PFSK-1 (cell line): Measurements from ENCODE around the gene DYNC1H1.

Source experiments
- FOXP2 ChIP-seq: optimal IDR thresholded peaks from 2 replicates; pipeline ENCODE3; 2011; ENCODE audit warnings: borderline replicate concordance, control low read depth, inconsistent platforms; ENCODE audit not compliant: insufficient read depth; ENCODE audit errors: extremely low read length, extremely low read depth
- POLR2AphosphoS5 ChIP-seq: IDR thresholded peaks from 2 replicates; pipeline ENCODE4 v1.6.1; 2012; ENCODE audit warnings: low read depth, mild to moderate bottlenecking, control low read depth, low read length, moderate library complexity
- SIN3A ChIP-seq: IDR thresholded peaks from 2 replicates; pipeline ENCODE4 v1.6.1; 2012; ENCODE audit warnings: mild to moderate bottlenecking, low read length, moderate library complexity, borderline replicate concordance; ENCODE audit not compliant: insufficient read depth
- TAF1 ChIP-seq: IDR thresholded peaks from 2 replicates; pipeline ENCODE4 v1.6.1; 2012; ENCODE audit warnings: low read length, control low read depth, borderline replicate concordance; ENCODE audit not compliant: insufficient read depth
- TF ChIP-seq, protein P1 (sequence below), 2 experiments: IDR thresholded peaks; 2 replicates each; pipeline versions ENCODE4 v1.6.1 to v1.8.0; 2011 to 2012; ENCODE audit warnings: low read depth in 2 of 2, low read length in 2 of 2, control low read depth in 1 of 2, inconsistent platforms in 1 of 2, mild to moderate bottlenecking in 1 of 2, moderate library complexity in 1 of 2; ENCODE audit not compliant: insufficient read depth in 1 of 2

Gene DYNC1H1

DNA sequence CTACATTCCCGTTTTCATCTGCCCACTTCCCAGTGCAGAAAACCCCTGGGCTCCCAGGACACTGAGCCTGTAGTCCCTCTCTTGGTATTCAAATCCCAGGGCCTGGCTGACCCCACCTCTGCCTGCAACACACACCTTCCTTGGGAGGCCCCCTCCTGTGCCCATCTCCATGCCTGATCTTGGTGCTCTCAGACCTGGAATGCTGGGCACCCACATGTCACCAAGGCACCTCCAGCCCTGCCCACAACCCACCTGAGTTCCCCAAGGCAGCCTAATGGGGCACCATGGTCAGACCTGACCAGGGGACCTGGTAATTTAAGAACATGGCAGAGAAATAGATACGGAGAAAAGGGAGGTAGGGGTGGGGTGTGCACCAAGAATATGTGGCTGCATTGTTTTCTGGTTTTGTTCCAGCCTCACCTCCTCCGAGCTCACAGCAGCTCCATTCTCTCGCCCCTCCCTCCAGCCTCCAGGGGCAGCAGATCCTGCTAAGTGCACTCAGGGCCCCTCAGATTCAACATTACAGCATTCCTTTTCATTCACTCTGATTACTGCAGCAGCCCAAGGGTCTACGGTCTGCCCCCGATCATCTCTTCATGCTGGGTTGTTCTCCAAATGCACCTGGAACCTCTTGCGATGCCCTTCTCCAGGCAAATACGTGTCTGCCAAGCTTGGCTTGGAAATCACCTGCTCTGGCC, 131.6 kb downstream of the DYNC1H1 start:
- TF ChIP-seq FOXP2 = no peak
- no peak for TF ChIP-seq SIN3A
- TF ChIP-seq, protein P1, sequence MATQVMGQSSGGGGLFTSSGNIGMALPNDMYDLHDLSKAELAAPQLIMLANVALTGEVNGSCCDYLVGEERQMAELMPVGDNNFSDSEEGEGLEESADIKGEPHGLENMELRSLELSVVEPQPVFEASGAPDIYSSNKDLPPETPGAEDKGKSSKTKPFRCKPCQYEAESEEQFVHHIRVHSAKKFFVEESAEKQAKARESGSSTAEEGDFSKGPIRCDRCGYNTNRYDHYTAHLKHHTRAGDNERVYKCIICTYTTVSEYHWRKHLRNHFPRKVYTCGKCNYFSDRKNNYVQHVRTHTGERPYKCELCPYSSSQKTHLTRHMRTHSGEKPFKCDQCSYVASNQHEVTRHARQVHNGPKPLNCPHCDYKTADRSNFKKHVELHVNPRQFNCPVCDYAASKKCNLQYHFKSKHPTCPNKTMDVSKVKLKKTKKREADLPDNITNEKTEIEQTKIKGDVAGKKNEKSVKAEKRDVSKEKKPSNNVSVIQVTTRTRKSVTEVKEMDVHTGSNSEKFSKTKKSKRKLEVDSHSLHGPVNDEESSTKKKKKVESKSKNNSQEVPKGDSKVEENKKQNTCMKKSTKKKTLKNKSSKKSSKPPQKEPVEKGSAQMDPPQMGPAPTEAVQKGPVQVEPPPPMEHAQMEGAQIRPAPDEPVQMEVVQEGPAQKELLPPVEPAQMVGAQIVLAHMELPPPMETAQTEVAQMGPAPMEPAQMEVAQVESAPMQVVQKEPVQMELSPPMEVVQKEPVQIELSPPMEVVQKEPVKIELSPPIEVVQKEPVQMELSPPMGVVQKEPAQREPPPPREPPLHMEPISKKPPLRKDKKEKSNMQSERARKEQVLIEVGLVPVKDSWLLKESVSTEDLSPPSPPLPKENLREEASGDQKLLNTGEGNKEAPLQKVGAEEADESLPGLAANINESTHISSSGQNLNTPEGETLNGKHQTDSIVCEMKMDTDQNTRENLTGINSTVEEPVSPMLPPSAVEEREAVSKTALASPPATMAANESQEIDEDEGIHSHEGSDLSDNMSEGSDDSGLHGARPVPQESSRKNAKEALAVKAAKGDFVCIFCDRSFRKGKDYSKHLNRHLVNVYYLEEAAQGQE (IDR thresholded peaks at IDR 0.05; ENCODE audit: insufficient read depth in 1 of 2, low read depth in 2 of 2, low read length in 2 of 2) = no peak
- TF ChIP-seq POLR2AphosphoS5 = no peak
- TF ChIP-seq TAF1 = no peak

DNA sequence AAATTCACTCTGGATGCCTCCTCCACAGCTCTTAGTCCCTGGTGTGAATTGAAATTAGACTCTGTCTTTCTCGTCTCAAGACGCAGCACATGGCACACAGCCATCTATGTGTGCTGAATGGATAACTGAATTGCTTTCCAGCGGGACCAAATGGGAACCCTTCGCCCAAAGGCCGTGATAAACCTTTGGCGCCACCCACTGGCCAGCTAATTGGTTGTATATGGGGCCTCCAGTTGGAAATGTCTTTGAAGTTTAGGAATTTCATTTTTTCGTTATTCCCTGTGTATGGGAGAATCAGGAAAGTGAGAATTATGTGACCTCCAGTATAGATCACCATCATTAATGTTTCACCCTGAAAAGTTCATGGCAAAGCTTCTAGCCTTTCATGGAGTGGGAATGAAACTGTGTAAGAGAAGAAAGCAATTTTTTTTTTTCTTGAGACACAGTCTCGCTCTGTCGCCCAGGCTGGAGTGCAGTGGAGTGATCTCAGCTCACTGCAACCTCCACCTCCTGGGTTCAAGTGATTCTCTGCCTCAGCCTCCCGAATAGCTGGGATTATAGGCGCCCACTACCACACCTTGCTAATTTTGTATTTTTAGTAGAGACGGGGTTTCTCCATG, 132.3 kb downstream of the DYNC1H1 start:
- TF ChIP-seq FOXP2 (no peak), TAF1 (no peak), SIN3A (no peak), POLR2AphosphoS5 (no peak)
- TF ChIP-seq, protein P1 (IDR thresholded peaks at IDR 0.05; ENCODE audit: insufficient read depth in 1 of 2, low read depth in 2 of 2, low read length in 2 of 2) = no peak

DNA sequence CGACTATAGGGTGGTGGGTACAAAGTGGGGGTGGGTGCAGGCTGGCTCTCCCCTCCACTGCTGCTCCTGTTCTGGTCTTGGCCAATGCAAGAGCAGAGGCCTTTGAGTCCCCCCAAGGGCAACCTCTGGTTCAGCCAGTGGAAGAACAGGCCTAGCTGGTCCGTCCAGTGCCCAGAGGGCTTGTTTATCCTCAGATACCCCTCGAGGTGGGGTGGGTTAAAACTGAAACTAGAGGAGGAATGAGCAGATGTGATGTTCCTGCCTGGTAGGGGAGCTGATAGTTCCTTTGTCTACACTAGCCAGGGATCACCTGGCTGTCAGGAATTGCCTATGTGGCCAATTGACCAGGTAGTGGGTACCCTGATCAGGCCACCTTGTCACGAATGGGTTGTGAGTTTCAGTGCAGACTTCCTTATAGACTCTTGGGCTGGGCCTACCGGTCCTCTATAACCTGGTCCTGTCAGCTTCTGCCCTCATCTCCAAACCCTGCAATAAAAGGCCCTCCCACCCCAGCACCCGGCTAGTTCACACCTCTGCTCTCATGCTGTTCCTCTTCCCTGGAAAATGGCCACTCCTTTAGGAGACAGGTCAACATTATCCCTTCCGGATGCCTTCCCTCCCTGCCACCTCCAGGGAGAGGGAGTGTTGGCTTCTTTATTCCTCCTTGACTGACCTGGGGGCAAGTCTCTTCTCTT, 133.2 kb downstream of the DYNC1H1 start:
- TF ChIP-seq FOXP2 (no peak), TAF1 (no peak), SIN3A (no peak), POLR2AphosphoS5 (no peak)
- TF ChIP-seq, protein P1 (IDR thresholded peaks at IDR 0.05; ENCODE audit: insufficient read depth in 1 of 2, low read depth in 2 of 2, low read length in 2 of 2) = no peak

DNA sequence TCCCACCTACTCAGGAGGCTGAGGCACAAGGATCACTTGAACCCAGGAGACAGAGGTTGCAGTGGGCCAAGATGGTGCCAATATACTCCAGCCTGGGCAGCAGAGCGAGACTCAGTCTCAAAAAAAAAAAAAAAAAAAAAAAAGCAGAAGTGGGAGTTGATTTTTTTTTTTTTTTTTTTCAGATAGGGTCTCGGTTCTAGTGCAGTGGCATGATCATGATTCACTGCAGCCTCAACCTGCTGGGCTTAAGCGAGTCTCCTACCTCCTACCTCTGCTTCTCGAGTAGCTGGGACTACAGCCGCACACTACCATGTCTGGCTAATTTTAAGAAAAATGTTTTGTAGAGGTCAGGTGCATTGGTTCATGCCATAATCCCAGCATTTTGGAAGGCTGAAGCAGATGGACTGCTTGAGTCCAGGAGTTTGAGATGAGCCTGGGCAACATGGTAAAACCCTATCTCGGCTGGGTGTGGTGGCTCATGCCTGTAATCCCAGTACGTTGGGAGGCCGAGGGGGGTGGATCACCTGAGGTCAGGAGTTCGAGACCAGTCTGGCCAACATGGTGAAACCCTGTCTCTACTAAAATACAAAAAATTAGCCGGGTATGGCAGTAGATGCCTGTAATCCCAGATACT, 138.8 kb downstream of the DYNC1H1 start:
- TF ChIP-seq TAF1 = no peak
- TF ChIP-seq, protein P1 (IDR thresholded peaks at IDR 0.05; ENCODE audit: insufficient read depth in 1 of 2, low read depth in 2 of 2, low read length in 2 of 2) = no peak
- no peak for TF ChIP-seq SIN3A
- no peak for TF ChIP-seq FOXP2
